ENCODE measurements around the gene SPTBN5. TPM values are rescaled to one million over a fixed set of nuclear protein-coding genes. Genes with fewer than 3 reads are reported as not detected.

The SPTBN5 gene
- total RNA-seq, 1 experiment from 2014 or later = 3.2 TPM

DNA sequence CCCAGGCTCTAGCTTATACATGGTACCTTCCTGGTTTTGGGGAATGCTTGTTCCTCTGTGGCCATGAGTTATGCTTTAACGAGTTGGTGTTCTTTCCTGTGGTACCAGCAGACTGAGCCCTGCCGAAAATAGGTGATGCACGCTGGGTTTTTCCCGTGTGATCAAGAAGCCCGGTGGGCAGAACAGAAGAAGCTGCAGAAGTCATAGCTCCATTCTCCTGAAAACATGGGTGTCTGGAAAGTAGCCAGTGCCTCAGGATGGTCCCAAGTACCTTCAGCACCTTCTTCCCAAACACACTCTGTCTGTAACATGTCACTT, 94.4 kb downstream of the SPTBN5 start:
- intact Hi-C loops (cut with micrococcal nuclease; ENCODE audit: unreplicated experiment) = no loop called here
- H3K4me1 ChIP-seq (ENCODE audit: insufficient read depth, low read length, poor library complexity, severe bottlenecking) = peaks cover 24% of the 10 kb centered on the region
- H3K9me3 ChIP-seq (ENCODE audit: low read depth, low read length, poor library complexity, severe bottlenecking) = no peaks in the 10 kb centered on the region
- no peak overlapping the region for H3K27ac ChIP-seq (ENCODE audit: low read depth, low read length, poor library complexity, severe bottlenecking)
- no peak overlapping the region for H3K4me3 ChIP-seq (ENCODE audit: low read depth, low read length, poor library complexity, severe bottlenecking)
- H3K27me3 ChIP-seq (replicated peaks; ENCODE audit: insufficient read depth, low read depth, low read length, poor library complexity) = no peaks in the 10 kb centered on the region
- no peak for DNase-seq (ENCODE audit: low spot score)
- POLR2A ChIA-PET (ENCODE audit: low non-redundant PET) = no interaction called here
- TF ChIP-seq EZH2 (IDR thresholded peaks at IDR 0.05; ENCODE audit: borderline replicate concordance, low read depth, low read length, poor library complexity, severe bottlenecking) (no peak), CTCF (conservative IDR thresholded peaks at IDR 0.05; ENCODE audit: low read depth, low read length) (no peak)
- CTCF ChIA-PET = no interaction called here
- peaks cover 2% of the 10 kb centered on the region for H3K36me3 ChIP-seq (ENCODE audit: insufficient read depth, low read length, poor library complexity, severe bottlenecking)
- BruUV-seq (replicated peaks) = no TSS peak

- no peak overlapping the region for H3K27ac ChIP-seq (ENCODE audit: low read depth, low read length, poor library complexity, severe bottlenecking)
- DNase-seq (ENCODE audit: low spot score) = no peak
- ChIA-PET POLR2A (ENCODE audit: low non-redundant PET) (no interaction called here), CTCF (no interaction called here)
- peaks cover 2% of the 10 kb centered on the region for H3K36me3 ChIP-seq (ENCODE audit: insufficient read depth, low read length, poor library complexity, severe bottlenecking)
- TF ChIP-seq CTCF (conservative IDR thresholded peaks at IDR 0.05; ENCODE audit: low read depth, low read length) (no peak), EZH2 (IDR thresholded peaks at IDR 0.05; ENCODE audit: borderline replicate concordance, low read depth, low read length, poor library complexity, severe bottlenecking) (no peak)
- H3K9me3 ChIP-seq (ENCODE audit: low read depth, low read length, poor library complexity, severe bottlenecking) = no peaks in the 10 kb centered on the region
- H3K4me1 ChIP-seq (ENCODE audit: insufficient read depth, low read length, poor library complexity, severe bottlenecking) = peaks cover 24% of the 10 kb centered on the region
- intact Hi-C loops (cut with micrococcal nuclease; ENCODE audit: unreplicated experiment) = no loop called here
- H3K27me3 ChIP-seq (replicated peaks; ENCODE audit: insufficient read depth, low read depth, low read length, poor library complexity) = no peaks in the 10 kb centered on the region
- no TSS peak for BruUV-seq (replicated peaks)
- H3K4me3 ChIP-seq (ENCODE audit: low read depth, low read length, poor library complexity, severe bottlenecking) = no peak overlapping the region
Measured at GRCh38 chr15:41798607-41799487, 95.0 kb downstream of the SPTBN5 start.

Small RNA genes lying within 50 kb of the gene (microRNA-seq; reads per million reads assigned to microRNA genes)
- not detected for gene MIR4310

Other genes with a start within 250 kb of the SPTBN5 start
- 42.1 and 49.3 TPM in 2 replicates for gene MGA, start 233.6 kb downstream of the SPTBN5 start, total RNA-seq (2021)
- 29.3 and 30.7 TPM in 2 replicates for gene MAPKBP1, start 119.6 kb downstream of the SPTBN5 start, total RNA-seq (2021)
- gene JMJD7, start 66.0 kb downstream of the SPTBN5 start, total RNA-seq (2021) = 18.3 and 18.8 TPM in 2 replicates
- 7.4 and 12.0 TPM in 2 replicates for gene PLA2G4B, start 55.2 kb downstream of the SPTBN5 start, total RNA-seq (2021)
- 27.3 and 29.4 TPM in 2 replicates for gene EHD4, start 78.5 kb upstream of the SPTBN5 start, total RNA-seq (2021)
- not detected in 2 replicates for gene PLA2G4E, start 127.0 kb upstream of the SPTBN5 start, total RNA-seq (2021)
- gene PLA2G4D, start 200.5 kb upstream of the SPTBN5 start, total RNA-seq (2021) = not detected in 2 replicates

Data from A673 (cell line).